Upper lobe of left lung (tissue), 4 donors: ENCODE data around the gene COX7B2.

Experiments
- CTCF ChIP-seq, 6 experiments: fragments of 450-650 bp in 4 of 6; fragments of 200-600 bp in 2 of 6; sonication (generic) in 2 of 6; IDR thresholded peaks; one replicate each; pipeline ENCODE4 v1.5.1; 2016 to 2019; ENCODE audit warnings: antibody characterized with exemption in 6 of 6
- EP300 ChIP-seq, 4 donors: sonication (generic); formaldehyde crosslinking; IDR thresholded peaks; one replicate each; pipeline ENCODE4 v1.5.1; 2017; ENCODE audit warnings: antibody characterized with exemption in 4 of 4, control low read depth in 2 of 4
- POLR2A ChIP-seq, 4 donors: fragments of 450-650 bp; IDR thresholded peaks; one replicate each; pipeline ENCODE4 v1.5.1; 2016 to 2017; ENCODE audit warnings: antibody characterized with exemption in 4 of 4, mild to moderate bottlenecking in 2 of 4
- POLR2AphosphoS5 ChIP-seq, 2 donors: sonication (generic); formaldehyde crosslinking; IDR thresholded peaks; one replicate each; pipeline ENCODE4 v1.5.1; 2017; ENCODE audit warnings: antibody characterized with exemption in 2 of 2

DNA sequence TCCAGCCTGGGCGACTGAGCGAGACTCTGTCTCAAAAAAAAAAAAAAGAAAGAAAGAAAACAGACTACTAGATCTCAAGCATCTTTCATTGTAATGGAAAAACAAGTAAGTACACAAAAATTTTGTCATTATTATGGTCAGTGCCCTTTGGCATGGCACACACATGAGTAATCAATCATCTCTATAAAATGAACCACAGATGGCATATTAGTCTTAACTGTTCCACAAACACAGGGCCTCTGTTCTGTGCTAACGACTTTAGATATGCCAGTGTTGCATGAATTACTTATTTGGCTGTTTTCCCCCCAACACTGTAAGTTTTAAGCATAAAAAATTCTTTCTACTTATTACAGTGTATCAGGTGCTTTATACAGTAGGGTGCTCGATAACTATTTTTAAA, 90.4 kb downstream of the COX7B2 start:
- TF ChIP-seq POLR2AphosphoS5 (IDR thresholded peaks at IDR 0.05) (no peak), POLR2A (IDR thresholded peaks at IDR 0.05) (no peak), EP300 (IDR thresholded peaks at IDR 0.05) (no peak), CTCF (IDR thresholded peaks at IDR 0.05) (no peak)
